Adrenal gland (tissue), 5 donors: ENCODE results near the gene CYP2A13.

Source experiments
- CTCF ChIP-seq, 6 experiments: fragments of 450-650 bp in 4 of 6; fragments of 200-600 bp in 2 of 6; sonication (generic) in 1 of 6; IDR thresholded peaks; 1 replicate in 5 of 6; 2 replicates in 1 of 6; pipeline versions ENCODE4 v1.5.1 to v1.8.0; 2016 to 2021; ENCODE audit warnings: antibody characterized with exemption in 6 of 6, mild to moderate bottlenecking in 2 of 6, moderate library complexity in 1 of 6
- POLR2A ChIP-seq, 2 donors: fragments of 450-650 bp; IDR thresholded peaks; one replicate each; pipeline ENCODE4 v1.6.1; 2017; ENCODE audit warnings: antibody characterized with exemption in 2 of 2, mild to moderate bottlenecking in 2 of 2, moderate library complexity in 1 of 2
- donor health status: DM: no; HTN: no; CAD: no.

DNA sequence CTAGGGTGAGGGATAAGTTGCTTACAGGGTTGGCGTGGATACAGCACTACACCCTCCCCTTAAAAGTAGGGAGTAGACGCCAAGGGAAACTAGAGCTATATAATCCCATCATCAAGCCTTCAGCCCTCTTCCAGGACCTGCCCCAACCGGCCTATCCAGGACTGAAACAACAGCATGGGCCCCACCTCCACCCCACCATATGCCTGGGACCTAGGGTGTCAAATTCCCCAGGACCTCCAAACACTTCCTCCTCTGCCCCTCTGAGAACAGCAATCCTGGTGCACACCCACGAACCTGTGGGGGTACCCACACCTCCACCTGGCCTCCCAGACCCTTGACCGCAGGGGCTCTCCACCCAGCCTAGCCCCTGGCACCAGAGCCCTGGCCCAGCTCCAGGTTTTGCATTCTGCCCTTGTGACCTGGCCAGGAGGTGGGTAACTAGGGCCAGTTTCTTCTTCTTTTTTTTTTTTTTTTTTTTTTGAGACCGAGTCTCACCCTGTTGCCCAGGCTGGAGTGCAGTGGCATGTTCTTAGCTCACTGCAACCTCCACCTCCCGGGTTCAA is 24.6 kb downstream of the CYP2A13 start:
- TF ChIP-seq POLR2A (IDR thresholded peaks at IDR 0.05) (no peak), CTCF (IDR thresholded peaks at IDR 0.05) (no peak)
